ENCODE results near the gene MYB.

- TF ChIP-seq CTCF (conservative IDR thresholded peaks at IDR 0.05; ENCODE audit: low read depth, low read length) (no peak), POLR2A (IDR thresholded peaks at IDR 0.05; ENCODE audit: low read depth, low read length) (no peak), SMC3 (IDR thresholded peaks at IDR 0.05; ENCODE audit: low read depth, low read length) (no peak)
Measured at GRCh38 chr6:135147637-135148592, 33.2 kb upstream of the MYB start.

All from IMR-90 (cell line).